GM18868 (cell line): ENCODE measurements around the gene NYNRIN.
"Not testable (repeated sequence)": the region's sequence is repeated elsewhere in the genome, so short reads cannot be mapped to it uniquely, and the experiment has no call there.

Experiments used
- ATAC-seq: cut with Tn5 transposase; IDR thresholded peaks from one replicate; pipeline ENCODE4 v1.9.1; 2021; ENCODE audit warnings: mild to moderate bottlenecking, moderate library complexity; ENCODE audit not compliant: unreplicated experiment

NYNRIN gene

DNA sequence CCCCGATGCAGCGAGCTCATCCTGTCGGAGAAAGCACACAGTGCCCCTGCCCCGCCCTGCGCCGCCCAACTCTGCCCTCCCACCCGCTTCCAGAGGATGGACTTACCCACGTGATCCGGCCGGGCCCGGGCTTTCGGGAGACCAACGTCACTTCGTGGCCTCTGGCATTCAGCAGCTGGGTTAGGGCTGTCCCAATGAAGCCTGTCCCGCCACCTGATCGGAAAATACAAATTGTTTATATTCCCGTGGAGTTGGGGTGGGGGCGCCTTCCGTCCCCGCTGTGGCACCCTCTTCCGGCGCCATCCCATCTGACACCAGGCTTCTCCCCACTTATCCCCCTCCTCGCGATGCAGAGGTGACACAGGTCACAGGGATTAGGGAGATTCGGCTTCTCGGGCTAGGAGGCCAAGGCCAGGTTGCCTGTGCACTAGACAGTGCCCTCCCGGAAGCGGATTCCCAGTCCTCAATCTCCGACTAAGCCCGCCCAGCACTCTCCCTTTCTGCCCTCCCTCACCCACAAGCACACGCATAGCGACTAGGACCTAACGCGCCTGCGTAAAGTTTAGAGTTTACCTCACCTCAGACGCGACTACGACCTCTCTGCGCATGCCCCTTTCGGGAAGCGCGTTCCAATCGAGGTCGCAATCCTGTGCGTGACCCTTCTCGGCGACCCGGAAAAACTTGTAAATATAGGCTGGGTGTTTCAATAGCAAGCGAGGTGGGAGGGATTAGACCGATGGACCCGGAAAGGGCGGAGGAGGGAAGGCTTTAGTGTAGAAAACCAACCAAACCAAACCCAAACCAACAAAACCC is 43.6 kb downstream of the NYNRIN start, which contains the start of gene SDR39U1:
Gene SDR39U1, minus strand, starts transcription at position 537 of the 813 bp plus-strand sequence. Its CDS starts 7 bp downstream, at position 530.
- peak; percentile 87 for ATAC-seq

DNA sequence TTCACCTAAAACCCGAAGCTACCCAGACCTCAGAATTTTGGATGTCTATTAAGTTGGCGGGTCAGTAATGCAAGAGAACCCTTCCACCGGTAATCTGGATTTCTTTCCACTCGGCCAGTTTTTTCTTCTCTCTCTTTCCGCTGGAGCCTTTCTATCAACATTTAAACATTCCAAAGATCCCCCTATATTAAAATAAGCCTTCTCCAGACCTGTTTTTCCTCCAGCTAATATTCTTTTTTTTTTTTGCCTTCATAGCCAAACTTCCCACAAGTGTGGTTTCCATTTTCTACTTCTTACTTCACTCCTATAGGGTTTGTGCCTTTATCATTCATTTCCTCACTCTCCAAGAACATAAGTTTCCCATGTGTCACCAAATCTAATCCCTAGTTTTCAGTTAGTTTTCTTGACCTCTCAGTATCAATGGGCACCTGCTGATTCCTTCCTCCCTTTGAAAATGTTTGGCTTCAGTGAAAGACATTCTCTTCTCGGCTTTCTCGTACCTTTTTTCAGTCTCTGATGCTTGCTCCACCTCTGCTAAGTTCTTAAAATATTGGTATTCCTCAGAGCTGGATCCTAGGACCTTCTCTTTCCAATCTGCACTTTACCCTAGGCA is 44.4 kb downstream of the NYNRIN start:
- no peak for ATAC-seq

DNA sequence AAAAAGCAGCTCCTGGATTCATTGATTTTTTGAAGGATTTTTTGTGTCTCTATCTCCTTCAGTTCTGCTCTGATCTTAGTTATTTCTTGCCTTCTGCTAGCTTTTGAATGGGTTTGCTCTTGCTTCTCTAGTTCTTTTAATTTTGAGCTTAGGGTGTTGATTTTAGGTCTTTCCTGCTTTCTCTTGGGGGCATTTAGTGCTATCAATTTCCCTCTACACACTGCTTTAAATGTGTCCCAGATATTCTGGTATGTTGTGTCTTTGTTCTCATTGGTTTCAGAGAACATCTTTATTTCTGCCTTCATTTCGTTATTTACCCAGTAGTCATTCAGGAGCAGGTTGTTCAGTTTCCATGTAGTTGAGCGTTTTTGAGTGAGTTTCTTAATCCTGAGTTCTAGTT is 52.0 kb downstream of the NYNRIN start:
- not testable (repeated sequence) for ATAC-seq

DNA sequence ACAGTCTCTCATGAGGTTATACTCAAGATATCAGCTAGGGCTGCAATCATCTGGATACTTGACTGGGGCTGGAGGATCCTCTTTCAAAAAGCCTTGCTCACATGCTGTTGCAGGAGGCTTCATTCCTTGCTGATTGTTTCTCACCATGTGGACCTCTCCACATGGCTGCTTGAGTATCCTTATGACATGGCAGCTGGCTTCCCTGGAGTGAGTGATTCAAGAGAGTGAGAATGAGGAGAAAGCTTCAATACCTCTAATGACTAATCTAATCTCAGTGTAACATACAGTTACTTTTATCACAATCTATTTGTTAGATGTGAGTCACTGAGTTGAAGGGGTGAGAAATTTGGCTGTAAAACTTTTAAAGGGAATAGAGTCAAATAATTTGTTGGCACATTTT is 58.2 kb downstream of the NYNRIN start:
- no peak for ATAC-seq

DNA sequence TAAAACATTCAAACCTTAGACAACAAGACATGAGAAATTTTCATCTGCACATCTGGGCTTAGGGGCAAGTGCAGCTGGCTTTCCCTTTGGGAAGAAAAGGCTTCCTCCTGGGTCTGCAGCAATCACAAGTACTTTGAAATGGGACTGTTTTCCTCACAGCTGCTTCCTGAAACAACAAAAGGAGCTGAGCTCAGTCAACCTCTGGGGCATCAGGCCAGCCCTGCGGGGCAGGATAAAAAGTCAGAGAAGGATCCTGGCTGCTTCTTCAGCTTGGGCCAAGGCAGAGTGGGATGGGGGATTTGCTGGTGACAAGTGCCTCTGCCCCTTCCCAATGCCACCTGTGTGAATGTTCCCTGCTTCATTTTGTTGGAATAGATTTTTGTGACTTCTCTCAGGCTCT is 59.9 kb downstream of the NYNRIN start:
- ATAC-seq = no peak

DNA sequence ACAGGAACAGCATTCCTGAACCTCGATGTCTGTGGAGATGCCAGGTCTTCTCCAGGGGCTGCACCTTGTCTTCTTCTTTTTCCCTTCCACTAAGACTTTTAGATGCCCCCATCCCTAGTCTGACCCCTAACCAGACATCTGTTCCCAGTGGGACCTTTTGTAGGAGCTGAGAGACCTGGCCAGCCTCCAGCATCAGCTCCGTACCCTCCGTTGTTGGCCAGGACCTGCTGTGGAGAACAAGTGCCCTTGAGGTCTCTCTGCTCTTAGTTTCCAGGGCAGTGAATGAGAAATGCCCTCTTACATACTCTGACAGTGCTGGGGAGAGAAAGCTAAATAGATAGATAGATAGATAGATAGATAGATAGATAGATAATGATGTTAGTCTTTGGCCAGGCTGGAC is 60.5 kb downstream of the NYNRIN start:
- ATAC-seq = no peak

DNA sequence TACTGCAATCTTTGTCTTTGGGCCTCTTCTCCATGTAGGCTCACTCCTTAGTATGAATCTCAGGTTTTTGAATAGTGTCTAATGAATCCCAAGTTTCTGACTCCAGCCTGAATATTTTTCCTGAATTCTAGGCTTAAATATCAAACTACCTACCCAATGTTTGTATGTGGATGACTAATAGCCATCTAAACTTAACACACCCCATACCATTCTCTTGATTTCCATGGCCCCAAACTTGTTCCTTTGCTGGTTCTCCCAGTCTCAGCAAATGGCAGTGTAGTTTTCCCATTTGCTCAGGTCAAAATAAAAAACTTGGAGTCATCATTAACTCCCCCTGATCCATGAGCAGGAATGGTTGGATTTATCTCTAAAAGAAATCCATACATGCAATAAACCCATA is 62.5 kb downstream of the NYNRIN start:
- no peak for ATAC-seq

DNA sequence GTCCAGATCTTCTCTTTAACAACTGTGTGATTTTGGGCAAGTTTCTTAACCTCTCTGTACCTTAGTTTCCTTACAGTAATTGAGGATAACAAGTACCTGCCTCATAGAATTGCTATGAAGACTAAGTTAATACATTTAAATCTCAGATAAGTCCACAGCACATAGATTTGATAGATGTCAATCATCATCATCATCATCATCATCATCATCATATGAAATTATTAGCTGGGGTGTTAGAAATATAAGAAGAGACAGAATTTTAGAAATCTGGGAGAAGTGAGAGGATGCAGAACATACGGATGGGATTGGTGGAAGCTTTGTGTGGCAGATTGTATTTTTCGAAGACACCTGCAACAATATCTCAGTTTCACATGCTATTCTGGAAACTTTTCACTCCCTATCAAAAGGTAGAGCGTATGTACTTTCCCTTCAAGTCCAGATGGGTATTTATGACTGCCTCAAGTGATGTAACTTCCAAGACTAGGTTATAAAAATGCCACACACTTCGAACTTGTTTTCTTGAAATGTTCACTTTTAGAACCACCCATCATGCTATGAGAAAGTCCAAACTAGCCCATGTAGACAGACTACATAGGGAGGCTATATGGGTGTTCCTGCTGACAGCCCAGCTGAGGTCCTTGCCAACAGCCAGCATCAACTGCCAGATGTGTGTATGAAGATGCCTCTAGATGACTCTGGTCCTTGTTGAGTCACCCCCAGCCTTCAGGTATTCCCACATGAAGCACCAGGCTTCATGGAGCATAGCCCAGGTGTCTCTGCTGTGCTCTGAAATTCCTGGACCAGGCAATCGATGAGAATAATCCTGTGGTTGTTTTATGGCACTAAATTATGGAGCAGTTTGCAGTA is 64.4 kb downstream of the NYNRIN start:
- ATAC-seq = peak; percentile 78

DNA sequence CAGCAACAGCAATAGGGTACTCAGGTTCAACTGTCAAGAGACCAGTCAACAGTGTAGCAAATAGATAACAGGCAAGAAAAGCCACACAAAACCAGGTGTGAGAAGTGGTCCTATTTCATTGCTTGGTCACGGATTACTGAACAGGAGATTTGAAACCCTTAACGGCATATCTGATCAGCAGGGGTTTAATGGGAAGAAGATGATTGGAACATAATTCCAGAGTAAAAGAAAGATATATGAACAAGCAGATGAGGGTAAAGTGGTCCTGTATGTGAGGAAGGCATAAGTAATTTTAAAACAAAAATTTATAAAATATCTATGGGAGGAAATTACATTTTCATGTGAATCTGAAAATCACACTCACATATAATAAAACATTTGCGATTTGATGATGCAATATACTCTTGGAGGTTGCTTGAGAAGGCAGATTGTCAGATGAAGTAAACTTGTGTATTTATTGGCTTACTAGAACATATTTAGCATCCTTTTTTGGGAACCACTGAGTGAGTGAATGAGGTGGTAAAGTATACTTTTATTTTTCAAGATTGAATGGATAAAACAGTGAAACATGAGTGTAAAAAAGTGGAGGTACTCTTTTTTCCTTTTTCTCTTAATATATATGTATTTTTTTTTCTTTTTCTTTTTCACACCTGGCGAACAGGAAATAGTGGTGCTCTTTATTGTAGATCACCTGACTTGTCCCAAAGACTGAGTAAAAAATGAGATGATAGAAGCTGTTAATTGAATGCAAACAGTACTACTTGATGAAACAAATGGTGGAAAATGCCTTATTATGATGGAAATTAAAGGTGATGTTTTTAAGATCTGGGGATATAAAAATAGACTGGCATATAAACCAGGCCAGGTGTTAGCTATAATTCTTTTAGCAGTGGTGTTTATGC is 65.3 kb downstream of the NYNRIN start:
- ATAC-seq = no peak

DNA sequence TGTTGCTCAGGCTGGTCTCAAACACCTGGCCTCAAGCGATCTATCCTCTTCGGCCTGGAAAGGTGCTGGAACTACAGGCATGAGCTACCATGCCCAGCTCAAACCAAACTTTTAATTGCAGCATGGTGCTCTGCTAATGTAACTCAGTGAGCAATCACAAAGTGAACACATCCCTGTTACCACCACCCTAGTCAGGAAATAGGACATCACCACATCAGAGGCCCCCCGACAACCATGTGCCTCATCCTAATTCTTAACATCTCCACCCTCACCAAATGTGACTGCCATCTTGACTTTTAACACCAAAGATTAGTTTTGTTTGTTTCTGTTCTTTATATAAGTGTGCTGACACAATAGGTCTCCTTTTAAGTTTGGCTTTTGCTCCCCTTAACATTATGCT is 66.6 kb downstream of the NYNRIN start:
- ATAC-seq = no peak

DNA sequence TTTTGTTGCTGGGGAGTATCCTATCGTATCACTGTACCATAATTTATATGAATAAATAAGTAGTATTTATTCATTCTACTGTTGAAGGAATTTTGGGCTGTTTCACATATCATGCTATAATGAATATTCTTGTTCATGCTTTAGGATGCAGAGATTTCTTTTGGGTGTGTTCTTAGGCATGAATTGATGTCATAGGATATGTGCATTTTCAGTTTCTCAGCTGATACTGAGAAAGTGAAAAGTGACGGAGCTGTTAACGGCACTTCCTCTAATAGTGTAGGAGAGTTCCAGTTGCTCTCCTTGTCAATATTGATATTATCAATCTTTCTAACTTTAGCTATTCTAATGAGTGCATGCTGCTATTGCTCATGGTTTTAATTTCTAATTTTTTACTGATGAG is 67.0 kb downstream of the NYNRIN start:
- no peak for ATAC-seq
